ACC112 (cell line): ENCODE results near the gene ADGRG2.
"Not testable (repeated sequence)": the region's sequence is repeated elsewhere in the genome, so short reads cannot be mapped to it uniquely, and the experiment has no call there.

Experiments
- H2AFZ ChIP-seq: fragments of 200-600 bp; sonication (generic); one replicate; pipeline ENCODE4 v1.6.0; 2017; ENCODE audit warnings: antibody characterized with exemption, low read length; ENCODE audit not compliant: unreplicated experiment
- H3K27ac ChIP-seq: fragments of 200-600 bp; sonication (generic); 2 replicates; pipeline ENCODE4 v1.5.1; 2014; ENCODE audit warnings: low read depth, mild to moderate bottlenecking, antibody characterized with exemption, low read length, moderate library complexity
- H3K27me3 ChIP-seq: fragments of 200-600 bp; sonication (generic); 2 replicates; pipeline ENCODE4 v1.6.1; 2014; ENCODE audit warnings: mild to moderate bottlenecking, antibody characterized with exemption, low read length, moderate library complexity, mixed read lengths; ENCODE audit not compliant: insufficient read depth
- H3K36me3 ChIP-seq: fragments of 200-600 bp; sonication (generic); 2 replicates; pipeline ENCODE4 v1.6.1; 2016; ENCODE audit warnings: mild to moderate bottlenecking, antibody characterized with exemption, low read length, moderate library complexity, mixed read lengths; ENCODE audit not compliant: insufficient read depth
- H3K4me1 ChIP-seq: fragments of 200-600 bp; sonication (generic); one replicate; pipeline ENCODE4 v1.6.1; 2016; ENCODE audit warnings: low read length, mixed read lengths; ENCODE audit not compliant: insufficient read depth, unreplicated experiment, control insufficient read depth
- H3K4me3 ChIP-seq: fragments of 200-600 bp; sonication (generic); 2 replicates; pipeline ENCODE4 v1.5.1; 2014; ENCODE audit warnings: mild to moderate bottlenecking, low read depth, low read length
- H3K79me2 ChIP-seq: fragments of 200-600 bp; sonication (generic); one replicate; pipeline ENCODE4 v1.6.0; 2016; ENCODE audit warnings: low read length; ENCODE audit not compliant: control insufficient read depth, unreplicated experiment, insufficient read depth

ADGRG2 gene

DNA sequence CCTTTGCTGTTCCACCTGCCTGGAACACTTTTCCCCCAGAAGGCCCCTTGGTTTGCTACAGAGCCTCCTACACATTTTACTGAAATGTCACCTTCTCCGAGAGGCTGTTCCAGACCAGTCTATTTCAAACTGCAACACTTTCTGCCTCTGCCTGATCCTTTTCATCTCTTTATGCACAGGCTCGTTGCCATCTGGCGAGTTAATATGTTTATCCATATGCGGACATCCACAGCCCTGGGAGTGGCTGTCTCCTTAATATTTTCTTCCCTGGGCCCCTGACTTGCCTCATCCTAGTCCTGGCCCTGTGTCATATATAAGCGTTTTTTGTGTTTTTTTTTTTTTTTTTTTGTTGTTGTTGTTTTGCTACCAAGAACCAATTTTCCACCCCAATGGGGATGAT lies 73.2 kb downstream of the ADGRG2 start:
- Histone ChIP-seq H3K27ac (no peak overlapping the region), H3K79me2 (no peaks in the 10 kb centered on the region), H3K4me1 (peaks cover 15% of the 10 kb centered on the region), H3K4me3 (no peak overlapping the region), H2AFZ (no peak overlapping the region), H3K36me3 (no peaks in the 10 kb centered on the region), H3K27me3 (no peaks in the 10 kb centered on the region)

DNA sequence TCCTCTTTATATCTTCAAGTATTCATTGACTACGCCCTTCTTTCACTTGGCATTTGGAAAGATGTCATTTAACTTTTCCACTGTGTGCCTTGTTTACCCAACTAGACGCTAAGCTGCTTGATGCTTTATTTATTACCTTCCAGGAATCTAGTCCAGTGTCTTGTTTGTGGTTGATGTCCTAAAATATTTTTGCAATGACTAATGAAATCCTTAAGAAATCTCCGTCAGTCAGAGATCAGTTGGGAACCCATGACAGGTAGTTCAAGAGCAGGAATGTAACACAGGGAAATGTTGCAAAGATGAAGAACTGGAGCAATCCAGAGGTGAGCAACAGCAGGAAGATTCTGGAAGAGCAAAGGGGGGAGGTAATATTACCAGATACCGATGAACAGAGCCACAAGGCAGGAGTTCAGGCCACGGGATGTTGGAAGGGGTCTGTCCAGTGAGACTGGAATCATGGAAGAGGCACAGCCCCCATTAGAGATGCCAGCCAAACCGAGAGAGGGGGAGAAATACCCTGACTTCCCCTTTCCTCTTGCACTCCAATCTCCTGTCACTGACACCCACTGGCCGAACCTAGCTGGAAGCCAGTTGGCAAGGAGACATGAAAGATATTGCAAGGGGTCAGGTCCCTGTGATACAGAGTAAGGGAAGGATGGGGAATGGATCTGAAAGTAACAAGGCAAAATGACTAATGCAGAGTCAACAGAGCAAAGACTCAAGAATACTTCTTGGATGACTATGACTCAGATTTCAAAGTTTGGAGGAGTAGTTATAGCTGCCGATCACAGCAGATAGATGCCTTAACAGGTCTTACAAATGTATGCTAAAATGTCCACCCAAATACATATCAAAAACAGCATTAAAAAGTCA lies 75.7 kb downstream of the ADGRG2 start:
- peak overlapping the region; percentile 55 for H2AFZ ChIP-seq
- peaks cover 15% of the 10 kb centered on the region for H3K4me1 ChIP-seq
- H3K27me3 ChIP-seq: no peaks in the 10 kb centered on the region
- H3K27ac ChIP-seq: peak overlapping the region; percentile 46; the same call in 1 of the 2 replicates
- no peaks in the 10 kb centered on the region for H3K36me3 ChIP-seq
- H3K79me2 ChIP-seq: no peaks in the 10 kb centered on the region
- H3K4me3 ChIP-seq: peak overlapping the region; percentile 33; the same call in 1 of the 2 replicates

DNA sequence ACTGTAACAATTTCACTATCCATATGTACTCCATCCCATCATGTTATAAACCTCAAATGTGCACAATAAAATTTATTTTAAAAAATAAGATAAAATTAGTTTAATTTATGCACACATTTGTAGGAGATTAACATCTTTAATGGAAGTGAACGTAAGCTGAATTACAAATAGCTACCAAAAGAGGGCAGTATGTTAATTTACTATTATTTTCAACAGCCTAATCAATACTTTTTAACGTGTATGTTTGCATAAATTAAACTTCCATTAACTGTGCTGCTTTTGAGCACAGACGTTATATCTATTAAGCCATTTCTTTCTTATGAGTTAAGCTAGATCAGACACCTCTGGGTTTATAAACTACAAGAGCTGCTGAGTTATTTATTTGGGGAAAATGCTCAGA lies 81.9 kb downstream of the ADGRG2 start:
- H3K27ac ChIP-seq: no peak overlapping the region
- no peaks in the 10 kb centered on the region for H3K36me3 ChIP-seq
- no peaks in the 10 kb centered on the region for H3K27me3 ChIP-seq
- no peak overlapping the region for H3K4me3 ChIP-seq
- no peaks in the 10 kb centered on the region for H3K4me1 ChIP-seq
- H2AFZ ChIP-seq: peak overlapping the region; percentile 50
- no peaks in the 10 kb centered on the region for H3K79me2 ChIP-seq

DNA sequence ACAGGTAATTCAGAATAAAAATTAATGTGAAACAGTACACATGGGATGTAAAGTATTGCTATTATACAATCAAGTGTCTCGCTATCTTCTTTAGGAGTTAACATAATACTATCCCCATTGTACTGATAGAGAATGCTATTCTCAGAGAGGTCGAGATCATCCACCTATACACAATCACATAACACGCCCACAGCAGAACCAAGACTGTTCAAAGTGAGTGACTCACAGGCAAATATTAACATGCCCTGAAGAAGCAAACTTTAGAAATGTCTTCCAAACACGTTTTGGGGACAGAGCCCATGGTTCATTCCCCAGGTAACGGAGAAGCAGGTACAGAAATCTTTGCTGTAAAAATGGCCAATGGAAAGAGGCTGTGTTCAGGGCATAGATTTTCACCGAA lies 88.2 kb downstream of the ADGRG2 start:
- Histone ChIP-seq H3K79me2 (no peaks in the 10 kb centered on the region), H3K36me3 (no peaks in the 10 kb centered on the region), H3K27me3 (no peaks in the 10 kb centered on the region), H2AFZ (no peak overlapping the region), H3K4me3 (no peak overlapping the region), H3K4me1 (no peaks in the 10 kb centered on the region), H3K27ac (no peak overlapping the region)

DNA sequence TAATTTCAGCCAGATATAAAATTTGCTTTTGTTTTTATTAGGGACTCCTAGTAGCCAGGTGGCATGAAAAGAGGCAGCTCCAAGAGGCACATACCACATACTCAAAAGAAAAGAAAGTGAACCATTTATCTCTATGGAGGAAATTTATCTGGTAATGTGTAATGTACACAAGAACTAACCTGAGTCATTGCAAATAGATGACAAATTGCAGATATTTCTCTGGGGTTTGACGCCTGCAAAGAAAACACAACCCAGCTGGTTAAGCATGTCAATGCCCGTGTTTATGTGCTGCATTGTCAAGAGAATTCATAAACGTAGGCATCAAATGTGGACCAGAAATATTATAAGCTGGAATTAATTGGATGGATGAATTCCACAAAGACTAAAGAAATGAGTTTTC lies 91.5 kb downstream of the ADGRG2 start:
- Histone ChIP-seq H3K79me2 (no peaks in the 10 kb centered on the region), H3K27me3 (no peaks in the 10 kb centered on the region), H3K27ac (no peak overlapping the region), H3K36me3 (no peaks in the 10 kb centered on the region), H3K4me3 (no peak overlapping the region), H3K4me1 (no peaks in the 10 kb centered on the region), H2AFZ (no peak overlapping the region)

DNA sequence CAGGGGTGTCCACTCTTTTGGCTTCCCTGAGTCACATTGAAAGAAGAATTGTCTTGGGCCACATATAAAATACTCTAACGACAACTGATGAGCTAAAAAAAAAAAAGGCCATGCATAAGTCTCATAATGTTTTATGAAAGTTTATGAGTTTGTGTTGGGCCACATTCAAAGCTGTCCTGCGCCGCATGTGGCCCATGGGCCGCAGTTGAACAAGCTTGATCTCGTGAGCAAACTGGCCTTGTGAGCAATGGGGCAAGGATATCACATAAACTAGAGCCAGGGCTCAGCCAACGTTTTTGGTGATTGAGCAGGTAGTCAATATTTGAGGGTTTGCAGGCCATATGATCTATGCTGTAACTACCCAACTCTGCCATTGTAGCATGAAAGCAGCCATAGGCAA lies 93.7 kb downstream of the ADGRG2 start:
- Histone ChIP-seq H3K79me2 (no peaks in the 10 kb centered on the region), H3K4me1 (no peaks in the 10 kb centered on the region), H3K27ac (no peak overlapping the region), H3K4me3 (no peak overlapping the region), H3K27me3 (no peaks in the 10 kb centered on the region), H2AFZ (no peak overlapping the region), H3K36me3 (no peaks in the 10 kb centered on the region)

DNA sequence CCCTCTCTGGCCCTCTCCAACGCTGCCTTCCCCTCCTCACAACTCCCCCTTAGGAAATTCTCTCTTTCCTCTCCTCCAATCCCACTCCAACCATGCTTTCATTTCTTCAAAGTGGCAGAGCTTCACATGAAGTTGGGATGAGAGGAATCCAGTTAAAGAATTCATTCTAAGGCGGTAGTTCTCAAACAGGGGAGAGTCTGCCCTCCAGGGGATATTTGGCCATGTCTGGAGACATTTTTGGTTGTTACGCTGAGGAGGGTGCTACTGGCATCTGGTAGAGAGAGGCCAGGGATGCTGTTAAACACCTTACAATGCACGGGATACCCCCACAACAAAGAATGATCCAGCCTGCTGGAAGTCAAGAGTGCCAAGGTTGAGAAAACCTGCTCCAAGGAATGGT lies 97.9 kb downstream of the ADGRG2 start:
- H2AFZ ChIP-seq: no peak overlapping the region
- no peaks in the 10 kb centered on the region for H3K79me2 ChIP-seq
- H3K27ac ChIP-seq: no peak overlapping the region
- H3K4me3 ChIP-seq: no peak overlapping the region
- H3K36me3 ChIP-seq: no peaks in the 10 kb centered on the region
- H3K4me1 ChIP-seq: no peaks in the 10 kb centered on the region
- H3K27me3 ChIP-seq: no peaks in the 10 kb centered on the region

DNA sequence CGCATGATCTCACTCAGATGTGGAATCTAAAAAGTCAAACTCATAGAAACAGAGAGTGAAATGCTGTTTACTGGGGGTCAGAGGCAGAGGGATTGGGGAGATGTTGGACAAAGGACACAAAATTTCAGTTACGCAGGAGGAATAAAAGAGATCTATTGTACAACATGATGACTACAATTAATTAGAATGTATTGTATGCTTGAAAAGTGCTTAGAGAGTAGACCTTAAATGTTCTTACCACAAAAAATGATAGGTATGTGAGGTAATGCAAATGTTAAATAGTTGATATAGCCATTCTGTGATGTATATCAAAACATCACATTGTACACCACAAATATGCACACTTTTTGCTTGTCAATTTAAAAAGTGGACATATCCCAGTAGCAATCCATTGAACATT lies 102.3 kb downstream of the ADGRG2 start:
- H3K27me3 ChIP-seq: no peaks in the 10 kb centered on the region
- no peaks in the 10 kb centered on the region for H3K79me2 ChIP-seq
- no peak overlapping the region for H3K27ac ChIP-seq
- no peaks in the 10 kb centered on the region for H3K36me3 ChIP-seq
- H3K4me3 ChIP-seq: no peak overlapping the region
- no peaks in the 10 kb centered on the region for H3K4me1 ChIP-seq
- H2AFZ ChIP-seq: no peak overlapping the region

DNA sequence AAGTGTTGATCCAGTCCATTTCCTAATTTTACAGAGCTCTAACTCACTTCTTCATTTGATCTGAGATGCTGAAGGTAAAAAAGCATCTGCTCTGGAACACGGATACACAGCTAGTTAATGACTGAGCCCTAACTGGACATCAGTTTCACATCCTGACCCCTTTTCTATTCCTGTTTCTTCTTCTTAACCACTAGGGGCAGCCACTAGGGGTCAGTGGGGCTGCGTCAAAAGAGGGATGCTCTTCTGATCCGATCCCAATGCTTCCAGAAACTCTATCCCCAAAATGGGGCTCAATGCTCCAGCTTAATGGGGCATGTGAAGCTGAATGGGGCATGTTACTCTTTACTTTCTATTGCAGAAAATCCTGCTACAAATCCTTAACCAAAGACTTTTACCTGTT lies 105.0 kb downstream of the ADGRG2 start:
- H3K79me2 ChIP-seq: no peaks in the 10 kb centered on the region
- H3K27ac ChIP-seq: no peak overlapping the region
- no peaks in the 10 kb centered on the region for H3K36me3 ChIP-seq
- H3K4me1 ChIP-seq: no peaks in the 10 kb centered on the region
- H3K4me3 ChIP-seq: no peak overlapping the region
- no peaks in the 10 kb centered on the region for H3K27me3 ChIP-seq
- no peak overlapping the region for H2AFZ ChIP-seq

DNA sequence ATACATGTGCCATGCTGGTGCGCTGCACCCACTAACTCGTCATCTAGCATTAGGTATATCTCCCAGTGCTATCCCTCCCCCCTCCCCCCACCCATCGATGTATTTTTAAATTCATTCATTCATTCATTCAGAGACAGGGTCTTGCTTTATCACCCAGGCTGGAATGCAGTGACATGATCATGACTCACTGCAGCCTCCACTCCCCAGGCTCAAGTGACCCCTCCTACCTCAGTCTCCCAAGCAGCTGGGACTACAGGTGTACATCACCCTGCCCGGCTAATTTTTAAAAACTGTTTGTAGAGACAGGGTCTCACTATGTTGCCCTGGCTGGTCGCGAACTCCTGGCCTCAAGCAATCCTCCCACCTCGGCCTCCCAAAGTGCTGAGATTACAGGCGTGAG lies 105.7 kb downstream of the ADGRG2 start:
- H2AFZ ChIP-seq, H3K79me2 ChIP-seq, H3K36me3 ChIP-seq, H3K4me1 ChIP-seq, H3K27ac ChIP-seq, H3K4me3 ChIP-seq, H3K27me3 ChIP-seq: not testable (repeated sequence)

DNA sequence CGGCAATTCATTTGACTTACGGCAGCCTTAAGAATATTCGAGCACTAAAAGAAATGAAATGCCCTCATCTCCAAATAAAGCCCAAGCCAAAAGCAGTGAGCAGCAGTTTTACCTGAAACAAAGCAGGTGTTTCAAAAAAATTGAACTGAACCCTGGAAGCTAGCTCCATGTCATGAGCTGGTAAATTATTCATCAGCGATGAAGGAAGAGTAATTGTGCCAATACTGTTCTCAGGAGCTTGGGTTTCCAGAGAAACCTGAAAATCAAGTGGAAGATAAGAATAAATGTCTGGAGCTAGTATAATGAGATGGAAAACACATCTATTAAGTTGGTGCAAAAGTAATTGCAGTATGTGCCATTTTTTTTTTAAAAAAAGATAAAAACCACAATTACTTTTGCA lies 114.4 kb downstream of the ADGRG2 start:
- Histone ChIP-seq H3K79me2 (no peaks in the 10 kb centered on the region), H3K27me3 (no peaks in the 10 kb centered on the region), H3K4me1 (no peaks in the 10 kb centered on the region), H3K4me3 (no peak overlapping the region), H3K36me3 (no peaks in the 10 kb centered on the region), H3K27ac (no peak overlapping the region), H2AFZ (no peak overlapping the region)
